Vagina (tissue), 2 donors: ENCODE results near the gene TTC33.

Experiments
- POLR2AphosphoS5 ChIP-seq, 2 donors: sonication (generic); formaldehyde crosslinking; IDR thresholded peaks; one replicate each; pipeline ENCODE4 v1.9.0; 2017; ENCODE audit warnings: antibody characterized with exemption in 2 of 2, mild to moderate bottlenecking in 2 of 2, low read depth in 1 of 2; ENCODE audit not compliant: insufficient read depth in 1 of 2
- TF ChIP-seq, protein P1 (sequence below), 3 experiments: fragments of 450-650 bp in 2 of 3; fragments of 200-600 bp in 1 of 3; sonication (generic) in 1 of 3; IDR thresholded peaks; one replicate each; pipeline ENCODE4 v1.5.1; 2017 to 2019; ENCODE audit warnings: antibody characterized with exemption in 3 of 3, mild to moderate bottlenecking in 2 of 3, moderate library complexity in 2 of 3

- TF ChIP-seq, protein P1, sequence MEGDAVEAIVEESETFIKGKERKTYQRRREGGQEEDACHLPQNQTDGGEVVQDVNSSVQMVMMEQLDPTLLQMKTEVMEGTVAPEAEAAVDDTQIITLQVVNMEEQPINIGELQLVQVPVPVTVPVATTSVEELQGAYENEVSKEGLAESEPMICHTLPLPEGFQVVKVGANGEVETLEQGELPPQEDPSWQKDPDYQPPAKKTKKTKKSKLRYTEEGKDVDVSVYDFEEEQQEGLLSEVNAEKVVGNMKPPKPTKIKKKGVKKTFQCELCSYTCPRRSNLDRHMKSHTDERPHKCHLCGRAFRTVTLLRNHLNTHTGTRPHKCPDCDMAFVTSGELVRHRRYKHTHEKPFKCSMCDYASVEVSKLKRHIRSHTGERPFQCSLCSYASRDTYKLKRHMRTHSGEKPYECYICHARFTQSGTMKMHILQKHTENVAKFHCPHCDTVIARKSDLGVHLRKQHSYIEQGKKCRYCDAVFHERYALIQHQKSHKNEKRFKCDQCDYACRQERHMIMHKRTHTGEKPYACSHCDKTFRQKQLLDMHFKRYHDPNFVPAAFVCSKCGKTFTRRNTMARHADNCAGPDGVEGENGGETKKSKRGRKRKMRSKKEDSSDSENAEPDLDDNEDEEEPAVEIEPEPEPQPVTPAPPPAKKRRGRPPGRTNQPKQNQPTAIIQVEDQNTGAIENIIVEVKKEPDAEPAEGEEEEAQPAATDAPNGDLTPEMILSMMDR (IDR thresholded peaks at IDR 0.05) = no peak
- no peak for TF ChIP-seq POLR2AphosphoS5 (IDR thresholded peaks at IDR 0.05; ENCODE audit: insufficient read depth in 1 of 2, low read depth in 1 of 2)
These were observed 124.5 kb downstream of the TTC33 start for GRCh38 chr5:40631236-40631635.
